ENCODE data around the gene SFRP4. TPM values are rescaled to one million over a fixed set of nuclear protein-coding genes. Genes with fewer than 3 reads are reported as not detected.
A peak's percentile ranks its signal among the peaks of the same experiment; 100 is the strongest.

The SFRP4 gene
- total and polyA plus RNA-seq, 9 of the 15 experiments (the other 6 are each of a cell fraction or from before 2014, with no cell fraction given), result not detected

DNA sequence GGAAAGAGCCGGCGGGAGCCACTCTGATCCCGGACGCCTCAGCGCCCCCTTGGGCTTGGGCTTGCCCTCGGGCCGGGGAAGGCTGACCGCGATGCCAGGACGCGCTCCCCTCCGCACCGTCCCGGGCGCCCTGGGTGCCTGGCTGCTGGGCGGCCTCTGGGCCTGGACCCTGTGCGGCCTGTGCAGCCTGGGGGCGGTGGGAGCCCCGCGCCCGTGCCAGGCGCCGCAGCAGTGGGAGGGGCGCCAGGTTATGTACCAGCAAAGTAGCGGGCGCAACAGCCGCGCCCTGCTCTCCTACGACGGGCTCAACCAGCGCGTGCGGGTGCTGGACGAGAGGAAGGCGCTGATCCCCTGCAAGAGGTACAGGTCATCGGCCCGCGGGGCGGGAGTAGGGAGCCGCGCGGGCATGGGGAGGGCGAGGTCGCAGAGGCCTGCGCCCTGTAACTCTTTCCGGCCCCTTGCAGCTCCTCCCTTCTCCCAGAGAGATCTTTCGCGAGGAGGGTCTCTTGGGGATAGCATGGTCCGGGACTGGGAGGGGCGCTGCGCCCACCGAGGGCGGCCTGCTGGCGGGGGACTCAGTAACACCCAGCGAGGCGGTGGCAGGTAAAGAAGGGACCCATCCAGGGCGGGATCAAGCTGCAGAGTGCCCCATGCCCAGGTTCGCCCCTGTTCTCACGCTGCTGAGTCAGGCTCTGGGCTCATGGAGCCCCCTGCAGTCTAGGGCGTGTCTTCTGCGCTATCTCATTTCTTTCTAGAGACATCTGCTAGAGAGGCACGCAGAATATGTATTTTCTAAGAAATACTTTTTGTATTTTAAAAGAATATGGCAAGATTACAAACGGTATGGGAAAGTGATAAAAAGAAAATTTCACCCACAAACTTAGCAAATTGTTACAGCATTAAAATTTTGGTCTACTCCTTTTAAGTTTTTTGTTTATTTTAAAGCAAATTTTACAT, 4.5 kb upstream of the SFRP4 start (continued):
- TF ChIP-seq, protein P1, sequence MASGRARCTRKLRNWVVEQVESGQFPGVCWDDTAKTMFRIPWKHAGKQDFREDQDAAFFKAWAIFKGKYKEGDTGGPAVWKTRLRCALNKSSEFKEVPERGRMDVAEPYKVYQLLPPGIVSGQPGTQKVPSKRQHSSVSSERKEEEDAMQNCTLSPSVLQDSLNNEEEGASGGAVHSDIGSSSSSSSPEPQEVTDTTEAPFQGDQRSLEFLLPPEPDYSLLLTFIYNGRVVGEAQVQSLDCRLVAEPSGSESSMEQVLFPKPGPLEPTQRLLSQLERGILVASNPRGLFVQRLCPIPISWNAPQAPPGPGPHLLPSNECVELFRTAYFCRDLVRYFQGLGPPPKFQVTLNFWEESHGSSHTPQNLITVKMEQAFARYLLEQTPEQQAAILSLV (tag; IDR thresholded peaks at IDR 0.05), result no peak
- no peak for TF ChIP-seq ZNF586 (CRISPR knock-in tag; conservative IDR thresholded peaks at IDR 0.05)
- TF ChIP-seq, protein P2, sequence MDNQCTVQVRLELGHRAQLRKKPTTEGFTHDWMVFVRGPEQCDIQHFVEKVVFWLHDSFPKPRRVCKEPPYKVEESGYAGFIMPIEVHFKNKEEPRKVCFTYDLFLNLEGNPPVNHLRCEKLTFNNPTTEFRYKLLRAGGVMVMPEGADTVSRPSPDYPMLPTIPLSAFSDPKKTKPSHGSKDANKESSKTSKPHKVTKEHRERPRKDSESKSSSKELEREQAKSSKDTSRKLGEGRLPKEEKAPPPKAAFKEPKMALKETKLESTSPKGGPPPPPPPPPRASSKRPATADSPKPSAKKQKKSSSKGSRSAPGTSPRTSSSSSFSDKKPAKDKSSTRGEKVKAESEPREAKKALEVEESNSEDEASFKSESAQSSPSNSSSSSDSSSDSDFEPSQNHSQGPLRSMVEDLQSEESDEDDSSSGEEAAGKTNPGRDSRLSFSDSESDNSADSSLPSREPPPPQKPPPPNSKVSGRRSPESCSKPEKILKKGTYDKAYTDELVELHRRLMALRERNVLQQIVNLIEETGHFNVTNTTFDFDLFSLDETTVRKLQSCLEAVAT (IDR thresholded peaks at IDR 0.05), result no peak
- TF ChIP-seq POLR2H (tag; IDR thresholded peaks at IDR 0.05; ENCODE audit: low read depth), result no peak
- TF ChIP-seq ZNF407 (IDR thresholded peaks at IDR 0.05; ENCODE audit: low read depth), result no peak
- TF ChIP-seq CC2D1A (IDR thresholded peaks at IDR 0.05), result peak; percentile 13; the same call in 1 of the 2 replicates
- TF ChIP-seq, protein P3, sequence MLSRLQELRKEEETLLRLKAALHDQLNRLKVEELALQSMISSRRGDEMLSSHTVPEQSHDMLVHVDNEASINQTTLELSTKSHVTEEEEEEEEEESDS (CRISPR knock-in tag; IDR thresholded peaks at IDR 0.05), result no peak
- no peak for TF ChIP-seq YBX1 (IDR thresholded peaks at IDR 0.05)
- no peak for TF ChIP-seq CREBBP (IDR thresholded peaks at IDR 0.05; ENCODE audit: low read depth, low read length)
- TF ChIP-seq NCOA2 (IDR thresholded peaks at IDR 0.05; ENCODE audit: partially characterized antibody in 2 of 2), result no peak
- no peak for TF ChIP-seq SNIP1 (IDR thresholded peaks at IDR 0.05; ENCODE audit: low read depth)
- TF ChIP-seq GABPB2 (CRISPR knock-in tag; conservative IDR thresholded peaks at IDR 0.05), result no peak
